Neuronal stem cell (in vitro differentiated cells): ENCODE measurements around the gene TTLL8.
A peak's percentile ranks its signal among the peaks of the same experiment; 100 is the strongest.

Experiments
- DNase-seq: peaks from one replicate; pipeline ENCODE4 v3.0.0-alpha.2; 2013; ENCODE audit warnings: low spot score
- H2AFZ ChIP-seq: one replicate; pipeline ENCODE4 v1.6.1; 2013; ENCODE audit warnings: mild to moderate bottlenecking, low read length, inconsistent platforms
- H2AK5ac ChIP-seq: 2 replicates; pipeline ENCODE4 v1.6.1; 2013; ENCODE audit warnings: low read depth, mild to moderate bottlenecking, inconsistent platforms, low read length, moderate library complexity, mixed read lengths
- H2BK120ac ChIP-seq: 2 replicates; pipeline ENCODE4 v1.6.1; 2013; ENCODE audit warnings: low read depth, mild to moderate bottlenecking, inconsistent platforms, low read length, moderate library complexity, mixed read lengths
- H2BK12ac ChIP-seq: one replicate; pipeline ENCODE4 v1.6.1; 2013; ENCODE audit warnings: low read length, inconsistent platforms
- H2BK15ac ChIP-seq: 2 replicates; pipeline ENCODE4 v1.6.1; 2013; ENCODE audit warnings: mild to moderate bottlenecking, low read length, inconsistent platforms, mixed read lengths
- H2BK5ac ChIP-seq: one replicate; pipeline ENCODE4 v1.6.1; 2013; ENCODE audit warnings: inconsistent platforms, mild to moderate bottlenecking, low read length, moderate library complexity
- H3K14ac ChIP-seq: one replicate; pipeline ENCODE4 v1.6.1; 2013; ENCODE audit warnings: low read length, inconsistent platforms
- H3K18ac ChIP-seq: 2 replicates; pipeline ENCODE4 v1.6.1; 2013; ENCODE audit warnings: low read length, inconsistent platforms
- H3K23ac ChIP-seq: 2 replicates; pipeline ENCODE4 v1.6.1; 2013; ENCODE audit warnings: low read depth, mild to moderate bottlenecking, mixed read lengths, low read length, inconsistent platforms; ENCODE audit not compliant: poor library complexity
- H3K27ac ChIP-seq: replicated peaks from 3 replicates; pipeline ENCODE4 v1.5.1; 2013; ENCODE audit warnings: low read length, inconsistent platforms
- H3K27me3 ChIP-seq, 3 experiments: 2 replicates each; pipeline ENCODE4 v1.6.1; 2013; ENCODE audit warnings: low read length in 3 of 3, mild to moderate bottlenecking in 2 of 3, inconsistent platforms in 1 of 3, low read depth in 1 of 3, mixed read lengths in 1 of 3, moderate library complexity in 1 of 3; ENCODE audit not compliant: control insufficient read depth in 3 of 3, insufficient read depth in 3 of 3
- H3K36me3 ChIP-seq, 2 donors: replicated peaks in 1 of 2; 2 replicates each; pipeline ENCODE4 v1.6.1; 2013; ENCODE audit warnings: low read length in 2 of 2; ENCODE audit not compliant: control insufficient read depth in 2 of 2, insufficient read depth in 2 of 2
- H3K4ac ChIP-seq: 2 replicates; pipeline ENCODE4 v1.6.1; 2013; ENCODE audit warnings: inconsistent platforms, mild to moderate bottlenecking, low read length, moderate library complexity
- H3K4me1 ChIP-seq, 2 donors: 1 replicate in 1 of 2; 2 replicates in 1 of 2; pipeline ENCODE4 v1.6.1; 2013; ENCODE audit warnings: low read length in 2 of 2, low read depth in 1 of 2; ENCODE audit not compliant: control insufficient read depth in 2 of 2, insufficient read depth in 1 of 2
- H3K4me2 ChIP-seq: one replicate; pipeline ENCODE4 v1.6.1; 2013; ENCODE audit warnings: mild to moderate bottlenecking, low read length, inconsistent platforms; ENCODE audit not compliant: insufficient read depth, poor library complexity, severe bottlenecking
- H3K4me3 ChIP-seq, 2 donors: 2 replicates each; pipeline ENCODE4 v1.5.1; 2013; ENCODE audit warnings: low read length in 2 of 2, mild to moderate bottlenecking in 2 of 2, inconsistent platforms in 1 of 2, moderate library complexity in 1 of 2
- H3K79me1 ChIP-seq: one replicate; pipeline ENCODE4 v1.6.1; 2013; ENCODE audit warnings: low read depth, mild to moderate bottlenecking, inconsistent platforms, low read length, moderate library complexity
- H3K9ac ChIP-seq: one replicate; pipeline ENCODE4 v1.6.1; 2013; ENCODE audit warnings: mild to moderate bottlenecking, low read depth, low read length, inconsistent platforms; ENCODE audit not compliant: poor library complexity
- H3K9me3 ChIP-seq, 2 donors: replicated peaks in 1 of 2; 2 replicates each; pipeline versions ENCODE3 to v1.6.1; 2013; ENCODE audit warnings: low read length in 2 of 2, mild to moderate bottlenecking in 2 of 2, inconsistent platforms in 1 of 2, low read depth in 1 of 2, mixed read lengths in 1 of 2, moderate library complexity in 1 of 2; ENCODE audit not compliant: control insufficient read depth in 2 of 2, insufficient read depth in 1 of 2
- H4K8ac ChIP-seq: one replicate; pipeline ENCODE4 v1.6.1; 2013; ENCODE audit warnings: low read depth, mild to moderate bottlenecking, inconsistent platforms, low read length, moderate library complexity
- H4K91ac ChIP-seq: one replicate; pipeline ENCODE4 v1.6.1; 2013; ENCODE audit warnings: low read length, low read depth, mild to moderate bottlenecking, inconsistent platforms; ENCODE audit not compliant: poor library complexity
- WGBS, 2 donors: extraction: QIAGEN DNeasy Blood & Tissue Kit; methylation state at CpG; one replicate each; pipeline ENCODE4 v1.1.7; 2013; ENCODE audit warnings: missing lambda C conversion rate in 2 of 2, mixed read lengths in 1 of 2; ENCODE audit not compliant: insufficient read length in 2 of 2, insufficient replicate concordance in 1 of 2; ENCODE audit errors: extremely low coverage in 2 of 2; 5-methylcytosine and 5-hydroxymethylcytosine counted together

Gene TTLL8

DNA sequence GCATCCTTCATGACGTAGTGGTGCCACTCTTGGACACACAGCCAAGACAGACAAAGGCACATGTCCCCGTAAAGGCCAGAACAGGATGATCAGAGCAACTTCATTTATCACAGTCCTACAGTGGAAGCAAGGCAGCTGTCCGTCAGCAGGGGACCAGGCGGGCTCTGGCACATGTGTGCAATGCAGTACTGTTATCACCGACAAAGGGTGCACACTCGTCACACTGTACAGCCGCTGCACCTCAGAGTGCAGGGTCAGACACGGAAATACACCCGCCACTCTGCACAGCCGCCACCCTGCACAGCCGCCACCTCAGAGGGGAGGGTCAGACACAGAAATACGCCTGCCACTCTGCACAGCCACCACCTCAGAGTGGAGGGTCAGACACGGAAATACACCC is 32.1 kb downstream of the TTLL8 start:
- no peak overlapping the region for H2BK12ac ChIP-seq
- H3K4ac ChIP-seq, result no peak overlapping the region
- H3K18ac ChIP-seq, result no peak overlapping the region
- H2BK15ac ChIP-seq, result no peak overlapping the region
- DNase-seq, result no peak
- H2BK120ac ChIP-seq, result no peak overlapping the region
- H3K4me1 ChIP-seq, result peaks cover 0 to 1% of the 10 kb centered on the region in 2 donors
- no peak overlapping the region for H2BK5ac ChIP-seq
- H3K4me2 ChIP-seq, result no peak overlapping the region
- no peak overlapping the region for H4K91ac ChIP-seq
- no peaks in the 10 kb centered on the region for H3K36me3 ChIP-seq
- H2AFZ ChIP-seq, result no peak overlapping the region
- no peak overlapping the region for H4K8ac ChIP-seq
- H3K14ac ChIP-seq, result no peak overlapping the region
- H3K79me1 ChIP-seq, result no peaks in the 10 kb centered on the region
- H2AK5ac ChIP-seq, result no peak overlapping the region
- H3K27ac ChIP-seq, result no peak overlapping the region
- no peak overlapping the region for H3K23ac ChIP-seq
- H3K4me3 ChIP-seq, result no peak overlapping the region
- peaks cover 0 to 3% of the 10 kb centered on the region in 2 donors for H3K9me3 ChIP-seq
- H3K27me3 ChIP-seq, result peaks cover 0 to 23% (median 9%) of the 10 kb centered on the region in 3 experiments
- no peak overlapping the region for H3K9ac ChIP-seq
- no CpG with 5 or more reads among the region's 13 CpGs for WGBS, 2 donors

DNA sequence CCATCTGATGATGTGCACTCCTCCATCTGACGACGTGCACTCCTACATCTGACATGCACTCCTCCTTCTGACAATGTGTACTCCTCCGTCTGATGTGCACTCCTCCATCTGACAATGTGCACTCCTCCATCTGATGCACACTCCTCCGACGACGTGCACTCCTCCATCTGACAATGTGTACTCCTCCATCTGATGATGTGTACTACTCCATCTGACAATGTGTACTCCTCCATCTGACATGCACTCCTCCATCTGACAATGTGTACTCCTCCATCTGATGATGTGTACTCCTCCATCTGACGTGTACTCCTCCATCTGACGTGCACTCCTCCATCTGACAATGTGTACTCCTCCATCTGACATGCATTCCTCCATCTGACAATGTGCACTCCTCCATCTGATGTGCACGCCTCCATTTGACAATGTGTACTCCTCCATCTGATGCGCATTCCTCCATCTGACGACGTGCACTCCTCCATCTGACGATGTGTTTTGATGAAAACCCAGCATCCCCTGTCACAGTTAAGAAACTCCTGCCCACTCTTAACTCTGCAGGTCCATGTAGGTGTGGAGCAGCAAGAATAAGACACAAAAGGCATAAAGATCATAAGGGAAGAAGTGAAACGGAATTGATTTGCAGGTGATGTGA is 35.8 kb downstream of the TTLL8 start:
- no peak overlapping the region for H3K4me2 ChIP-seq
- no peak overlapping the region for H3K9ac ChIP-seq
- WGBS, 2 donors, result no CpG with 5 or more reads among the region's 14 CpGs
- H3K4me1 ChIP-seq, result no peaks in the 10 kb centered on the region
- H3K23ac ChIP-seq, result peak overlapping the region; percentile 13
- H3K27ac ChIP-seq, result no peak overlapping the region
- H3K9me3 ChIP-seq, result peaks cover 0 to 10% of the 10 kb centered on the region in 2 donors
- no peak overlapping the region for H3K18ac ChIP-seq
- no peak overlapping the region for H4K91ac ChIP-seq
- no peak for DNase-seq
- no peak overlapping the region for H4K8ac ChIP-seq
- no peak overlapping the region for H2BK5ac ChIP-seq
- H3K27me3 ChIP-seq, result peaks cover 0 to 29% (median 6%) of the 10 kb centered on the region in 3 experiments
- H2BK12ac ChIP-seq, result no peak overlapping the region
- H3K79me1 ChIP-seq, result no peaks in the 10 kb centered on the region
- peak overlapping the region in 1 of 2 donors; percentile 33 for H3K4me3 ChIP-seq
- no peak overlapping the region for H2AK5ac ChIP-seq
- no peak overlapping the region for H2BK15ac ChIP-seq
- no peak overlapping the region for H2BK120ac ChIP-seq
- H3K14ac ChIP-seq, result no peak overlapping the region
- no peaks in the 10 kb centered on the region for H3K36me3 ChIP-seq
- H3K4ac ChIP-seq, result no peak overlapping the region
- H2AFZ ChIP-seq, result no peak overlapping the region

DNA sequence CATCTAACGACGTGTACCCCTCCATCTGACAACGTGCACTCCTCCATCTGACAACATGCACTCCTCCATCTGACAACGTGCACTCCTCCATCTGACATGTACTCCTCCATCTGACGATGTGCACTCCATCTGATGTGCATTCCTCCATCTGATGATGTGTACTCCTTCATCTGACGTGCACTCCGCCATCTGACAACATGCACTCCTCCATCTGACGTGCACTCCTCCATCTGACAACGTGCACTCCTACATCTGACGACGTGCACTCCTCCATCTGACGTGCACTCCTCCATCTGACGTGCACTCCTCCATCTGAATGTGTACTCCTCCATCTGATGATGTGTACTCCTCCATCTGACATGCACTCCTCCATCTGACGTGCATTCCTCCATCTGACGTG is 37.5 kb downstream of the TTLL8 start:
- no peak overlapping the region for H3K14ac ChIP-seq
- peak overlapping the region; percentile 81 for H3K23ac ChIP-seq
- no peak overlapping the region for H3K18ac ChIP-seq
- H3K27ac ChIP-seq, result no peak overlapping the region
- H3K4me3 ChIP-seq, result peak overlapping the region in 1 of 2 donors; percentile 53
- H3K4ac ChIP-seq, result no peak overlapping the region
- H3K9ac ChIP-seq, result no peak overlapping the region
- H2BK120ac ChIP-seq, result no peak overlapping the region
- WGBS, 2 donors, result no CpG with 5 or more reads among the region's 15 CpGs
- H3K9me3 ChIP-seq, result peaks cover 0 to 11% of the 10 kb centered on the region in 2 donors
- H3K4me1 ChIP-seq, result no peaks in the 10 kb centered on the region
- H3K4me2 ChIP-seq, result no peak overlapping the region
- no peak overlapping the region for H2AFZ ChIP-seq
- peaks cover 2 to 46% (median 15%) of the 10 kb centered on the region in 3 experiments for H3K27me3 ChIP-seq
- no peak for DNase-seq
- no peak overlapping the region for H2AK5ac ChIP-seq
- no peak overlapping the region for H2BK12ac ChIP-seq
- no peaks in the 10 kb centered on the region for H3K36me3 ChIP-seq
- no peaks in the 10 kb centered on the region for H3K79me1 ChIP-seq
- no peak overlapping the region for H4K91ac ChIP-seq
- peak overlapping the region; percentile 52 for H4K8ac ChIP-seq
- H2BK5ac ChIP-seq, result no peak overlapping the region
- no peak overlapping the region for H2BK15ac ChIP-seq

DNA sequence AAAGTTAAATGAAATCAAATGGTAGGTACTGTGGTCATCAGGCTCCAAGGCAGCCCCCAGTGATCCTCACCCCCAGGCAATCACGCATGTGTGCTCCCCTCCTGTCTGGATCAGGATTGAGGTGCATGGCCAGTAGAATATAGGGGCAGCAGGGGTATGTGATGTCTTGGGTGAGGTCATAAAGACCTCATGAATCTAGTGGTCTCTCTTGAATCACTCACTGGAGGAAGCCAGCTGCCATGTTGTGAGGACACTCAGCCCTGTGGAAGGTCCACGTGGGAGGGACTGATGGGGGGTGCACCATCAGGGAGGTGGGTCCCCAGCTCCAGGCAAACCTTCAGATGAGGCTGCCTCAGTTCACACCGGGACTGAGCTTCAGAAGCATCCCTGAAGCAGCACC is 38.8 kb downstream of the TTLL8 start:
- Histone ChIP-seq H3K4me3 (no peak overlapping the region), H3K4me2 (no peak overlapping the region), H3K36me3 (no peaks in the 10 kb centered on the region), H3K9ac (no peak overlapping the region), H2BK120ac (no peak overlapping the region), H2AFZ (no peak overlapping the region), H3K27me3 (peaks cover 8 to 52% (median 27%) of the 10 kb centered on the region in 3 experiments), H2AK5ac (no peak overlapping the region), H4K91ac (no peak overlapping the region), H3K14ac (no peak overlapping the region), H2BK15ac (no peak overlapping the region), H3K9me3 (peaks cover 0 to 11% of the 10 kb centered on the region in 2 donors), H3K27ac (no peak overlapping the region), H3K79me1 (no peaks in the 10 kb centered on the region), H3K4me1 (peaks cover 4% of the 10 kb centered on the region in 2 donors), H2BK12ac (no peak overlapping the region), H3K18ac (no peak overlapping the region), H2BK5ac (no peak overlapping the region), H4K8ac (no peak overlapping the region), H3K4ac (no peak overlapping the region), H3K23ac (no peak overlapping the region)
- no CpG with 5 or more reads among the region's 3 CpGs for WGBS, 2 donors
- DNase-seq, result no peak
